Measurements from ENCODE around the gene CXCR6. TPM values are rescaled to one million over a fixed set of nuclear protein-coding genes. Genes with fewer than 3 reads are reported as not detected.
A peak's percentile ranks its signal among the peaks of the same experiment; 100 is the strongest.
"Not testable (repeated sequence)": the region's sequence is repeated elsewhere in the genome, so short reads cannot be mapped to it uniquely, and the experiment has no call there.

The CXCR6 gene
- total and polyA plus RNA-seq, 8 donors: 0.08 to 0.89 (median 0.35) TPM; not detected in 1

- TF ChIP-seq CTCF (IDR thresholded peaks at IDR 0.05): no peak
- Histone ChIP-seq H3K36me3 (no peaks in the 10 kb centered on the region), H3K27ac (peak overlapping the region in 1 of 4 donors; percentile 25), H3K27me3 (no peaks in the 10 kb centered on the region), H3K4me1 (peaks cover 24 to 55% (median 37%) of the 10 kb centered on the region in 3 donors), H3K9me3 (no peaks in the 10 kb centered on the region), H3K4me3 (no peak overlapping the region)
- intact Hi-C loops (cut with DNase I): no loop called here
- DNase-seq (no peak), FAIRE-seq (no peak), ATAC-seq (no peak)
- WGBS, 2 donors: 69 to 70% methylated on average over 2 of the region's 2 CpGs
These were observed 49.6 kb downstream of the CXCR6 start for GRCh38 chr3:45992821-45993221.

GRCh38 chr3:45993421-45994027, 50.3 kb downstream of the CXCR6 start:
- Histone ChIP-seq H3K27me3 (no peaks in the 10 kb centered on the region), H3K27ac (peak overlapping the region in 2 of 4 donors; percentile 25 to 93), H3K36me3 (no peaks in the 10 kb centered on the region), H3K4me3 (no peak overlapping the region), H3K9me3 (no peaks in the 10 kb centered on the region), H3K4me1 (peaks cover 17 to 48% (median 30%) of the 10 kb centered on the region in 3 donors)
- FAIRE-seq (no peak), ATAC-seq (no peak), DNase-seq (no peak)
- intact Hi-C loops (cut with DNase I): no loop called here
- TF ChIP-seq CTCF (IDR thresholded peaks at IDR 0.05): no peak
- WGBS, 2 donors: 56 to 71% methylated on average over 3 of the region's 3 CpGs

- no peaks in the 10 kb centered on the region for H3K27me3 ChIP-seq
- no peaks in the 10 kb centered on the region for H3K36me3 ChIP-seq
- TF ChIP-seq CTCF (IDR thresholded peaks at IDR 0.05): no peak
- peak overlapping the region; percentile 54 to 93 (median 89) for H3K27ac ChIP-seq
- no peaks in the 10 kb centered on the region for H3K9me3 ChIP-seq
- ATAC-seq (peak; percentile 43 to 56 (median 51)), DNase-seq (peak in 1 of 6 donors; percentile 66), FAIRE-seq (no peak)
- WGBS, 2 donors: 2 to 3% methylated on average over 16 of the region's 16 CpGs
- peak overlapping the region; percentile 77 to 92 (median 84) for H3K4me3 ChIP-seq
- intact Hi-C loops (cut with DNase I): no loop called here
- H3K4me1 ChIP-seq: peaks cover 8 to 37% (median 21%) of the 10 kb centered on the region in 3 donors
These were observed 51.4 kb downstream of the CXCR6 start for GRCh38 chr3:45994419-45995235.

GRCh38 chr3:45995236-45996192, 52.2 kb downstream of the CXCR6 start, which contains the start of gene FYCO1:
FYCO1 (minus strand) TSS chr3:45995824; CDS start chr3:45984910, 10,914 bp downstream.
- DNase-seq (peak; percentile 90 to 97 (median 92)), FAIRE-seq (no peak), ATAC-seq (peak; percentile 96 to 99 (median 98))
- intact Hi-C loops (cut with DNase I): no loop called here
- Histone ChIP-seq H3K36me3 (no peaks in the 10 kb centered on the region), H3K27ac (peak within 1 kb of the TSS; percentile 54 to 93 (median 89)), H3K27me3 (no peaks in the 10 kb centered on the region), H3K4me3 (peak within 1 kb of the TSS; percentile 77 to 92 (median 84)), H3K9me3 (no peaks in the 10 kb centered on the region), H3K4me1 (peaks cover 8 to 29% (median 21%) of the 10 kb centered on the region in 3 donors)
- WGBS, 2 donors: 1% methylated on average over 63 to 67 of the region's 67 CpGs
- TF ChIP-seq CTCF (IDR thresholded peaks at IDR 0.05): no peak

GRCh38 chr3:45997499-45997898, 54.2 kb downstream of the CXCR6 start:
- intact Hi-C loops (cut with DNase I); H3K9me3 ChIP-seq; H3K4me3 ChIP-seq; H3K27me3 ChIP-seq; DNase-seq; H3K36me3 ChIP-seq; ATAC-seq; FAIRE-seq; H3K27ac ChIP-seq: not testable (repeated sequence)
- WGBS, 2 donors: 87 to 91% methylated on average over 19 of the region's 19 CpGs
- H3K4me1 ChIP-seq: peaks cover 8 to 24% (median 17%) of the 10 kb centered on the region in 3 donors

All from pancreas (tissue), 10 donors.